GM18499 (cell line): ENCODE measurements around the gene SUSD3.
"Not testable (repeated sequence)": the region's sequence is repeated elsewhere in the genome, so short reads cannot be mapped to it uniquely, and the experiment has no call there.

Source experiments
- ATAC-seq: cut with Tn5 transposase; IDR thresholded peaks from one replicate; pipeline ENCODE4 v1.9.1; 2021; ENCODE audit warnings: moderate number of reproducible peaks; ENCODE audit not compliant: insufficient read depth, unreplicated experiment

Gene SUSD3

GRCh38 chr9:93091453-93092081, 33.1 kb downstream of the SUSD3 start:
- ATAC-seq = no peak

GRCh38 chr9:93092251-93092991, 33.9 kb downstream of the SUSD3 start:
- ATAC-seq = no peak

GRCh38 chr9:93093127-93093876, 34.8 kb downstream of the SUSD3 start:
- no peak for ATAC-seq

- ATAC-seq = no peak
Observed at GRCh38 chr9:93093877-93094657, 35.6 kb downstream of the SUSD3 start.

GRCh38 chr9:93094658-93095204, 36.2 kb downstream of the SUSD3 start:
- ATAC-seq = no peak

- ATAC-seq = peak; percentile 30
Observed at GRCh38 chr9:93095205-93096130, 37.0 kb downstream of the SUSD3 start.

- ATAC-seq = no peak
Observed at GRCh38 chr9:93096131-93096802, 37.8 kb downstream of the SUSD3 start, which contains the start of gene CARD19. Gene CARD19, plus strand, starts transcription at chr9:93096217. Its CDS starts 129 bp downstream, at chr9:93096346.

- ATAC-seq = no peak
Observed at GRCh38 chr9:93096811-93097382, 38.4 kb downstream of the SUSD3 start.

GRCh38 chr9:93097511-93098201, 39.2 kb downstream of the SUSD3 start:
- ATAC-seq = no peak

GRCh38 chr9:93098236-93098946, 39.9 kb downstream of the SUSD3 start:
- no peak for ATAC-seq

- ATAC-seq = no peak
Observed at GRCh38 chr9:93099551-93100275, 41.2 kb downstream of the SUSD3 start.

GRCh38 chr9:93100276-93100636, 41.8 kb downstream of the SUSD3 start:
- ATAC-seq = no peak

GRCh38 chr9:93101086-93101485, 42.6 kb downstream of the SUSD3 start:
- ATAC-seq = not testable (repeated sequence)

GRCh38 chr9:93105620-93106019, 47.1 kb downstream of the SUSD3 start:
- ATAC-seq = no peak

GRCh38 chr9:93107151-93107824, 48.8 kb downstream of the SUSD3 start:
- no peak for ATAC-seq

GRCh38 chr9:93107825-93108161, 49.3 kb downstream of the SUSD3 start:
- ATAC-seq = no peak
